Mucosa of gallbladder (tissue), 1 donor: ENCODE measurements around the gene C18orf63. TPM values are rescaled to one million over a fixed set of nuclear protein-coding genes. Genes with fewer than 3 reads are reported as not detected.

Experiments
- DNase-seq: peaks from one replicate; pipeline ENCODE4 v3.0.0-alpha.2; 2020; ENCODE audit warnings: low spot score
- total RNA-seq: library from RNA; stranded (reverse); gene quantifications from one replicate; pipeline ENCODE4 v1.2.1, GENCODE V29; 2021
- donor health status: DM: no; HTN: no; CAD: no.

Gene C18orf63
- total RNA-seq, 1 donor from 2014 or later = not detected

GRCh38 chr18:74376523-74376922, 60.9 kb downstream of the C18orf63 start:
- no peak for DNase-seq

- no peak for DNase-seq
Measured at GRCh38 chr18:74377776-74378175, 62.1 kb downstream of the C18orf63 start.

DNA sequence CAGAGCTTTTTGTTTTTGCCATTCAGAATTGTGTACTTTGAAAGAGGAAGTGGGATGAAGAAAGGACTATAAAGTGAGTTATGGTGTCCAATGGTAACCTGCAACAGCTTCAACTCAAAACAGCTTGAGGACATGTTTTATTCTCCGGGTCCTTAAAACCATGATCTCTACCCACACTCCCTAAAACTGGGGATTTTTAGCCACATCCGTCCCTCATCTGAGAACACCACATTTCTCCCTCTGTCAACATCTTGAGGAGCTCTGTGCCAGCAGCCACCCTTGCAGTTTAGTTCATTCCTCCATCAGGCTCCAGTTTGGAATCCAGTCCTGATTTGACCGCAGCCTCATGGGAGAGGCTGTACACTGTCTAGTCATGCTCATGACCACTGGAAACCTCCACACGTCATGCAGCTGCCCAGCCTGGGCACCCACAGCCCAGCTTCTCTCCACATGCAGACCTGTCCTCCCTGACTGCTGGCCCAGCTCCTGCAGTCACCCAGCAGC, 62.6 kb downstream of the C18orf63 start:
- no peak for DNase-seq

DNA sequence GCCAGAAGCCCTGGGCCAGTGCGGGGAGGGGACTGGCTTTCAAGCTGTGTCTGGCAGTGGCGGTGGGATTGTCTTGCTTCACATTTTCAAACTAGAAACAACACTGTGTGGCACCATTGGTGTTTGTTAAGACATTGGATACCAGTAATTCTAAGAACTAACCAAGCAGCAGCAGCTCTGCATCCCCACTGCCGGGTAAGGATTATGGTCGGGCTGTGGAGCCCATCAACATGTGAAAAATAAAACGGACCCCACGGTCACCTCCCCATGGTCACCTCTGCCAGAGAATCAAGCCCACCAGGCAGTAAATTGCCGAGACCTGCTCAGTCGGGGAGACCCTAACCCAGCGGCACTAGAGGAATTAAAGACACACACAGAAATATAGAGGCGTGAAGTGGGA, 65.3 kb downstream of the C18orf63 start:
- DNase-seq = no peak

DNA sequence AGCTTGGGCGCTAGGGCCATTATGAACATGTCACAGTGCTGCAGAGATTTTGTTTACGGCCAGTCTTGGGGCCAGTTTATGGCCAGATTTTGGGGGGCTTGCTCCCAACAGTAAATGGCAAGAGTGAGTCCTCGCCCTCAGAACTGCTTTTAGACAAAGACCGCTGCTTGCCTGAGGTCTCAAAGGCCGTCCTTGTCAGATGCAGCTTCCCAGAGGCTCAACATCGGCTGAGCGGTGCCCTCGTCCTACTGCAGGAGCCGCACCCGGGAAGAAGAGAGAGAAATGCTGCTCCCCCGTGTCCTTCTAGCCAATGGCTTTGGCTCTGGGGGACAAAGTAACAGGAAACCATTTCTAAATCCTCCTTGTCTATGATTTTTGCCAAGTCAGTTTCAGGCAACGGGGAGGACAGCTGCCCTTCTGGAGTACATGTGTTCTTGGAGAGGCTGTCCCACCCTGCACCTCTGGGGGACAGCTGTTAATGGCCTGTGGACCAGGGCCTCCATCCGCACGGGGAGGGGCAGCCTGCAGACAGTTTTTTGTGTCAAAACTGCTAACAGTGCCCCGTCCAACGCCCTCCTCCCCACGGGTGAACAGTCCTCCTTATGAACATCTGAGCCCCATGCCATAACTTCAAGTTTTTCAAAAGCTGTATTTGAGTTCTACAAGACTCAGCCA, 66.1 kb downstream of the C18orf63 start:
- no peak for DNase-seq

DNA sequence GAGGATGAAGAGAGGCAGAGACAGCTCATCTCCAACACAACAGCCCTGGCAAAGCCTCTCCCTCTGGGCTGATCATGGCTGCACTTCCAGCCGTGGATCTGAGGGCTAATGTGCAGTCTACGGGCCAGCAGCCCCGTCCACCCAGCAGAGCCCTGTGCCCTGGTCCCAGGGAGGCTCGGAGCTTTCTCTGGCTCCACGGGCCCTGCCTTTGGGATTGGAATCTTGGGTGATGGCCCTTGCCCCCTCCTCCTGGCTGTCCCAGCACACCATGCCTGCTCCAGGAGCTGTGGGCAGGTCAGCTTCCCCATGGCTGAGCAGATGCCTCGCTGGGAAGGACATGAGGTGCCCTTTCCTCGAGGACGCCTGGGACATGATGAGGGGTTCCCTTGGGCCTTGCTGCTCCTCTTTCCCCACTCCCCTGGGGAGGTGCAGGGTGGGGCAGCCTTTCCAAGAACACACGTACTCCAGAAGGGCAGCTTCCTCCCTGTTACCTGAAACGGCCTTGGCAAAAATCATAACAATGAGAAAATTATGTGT, 66.9 kb downstream of the C18orf63 start:
- no peak for DNase-seq

DNA sequence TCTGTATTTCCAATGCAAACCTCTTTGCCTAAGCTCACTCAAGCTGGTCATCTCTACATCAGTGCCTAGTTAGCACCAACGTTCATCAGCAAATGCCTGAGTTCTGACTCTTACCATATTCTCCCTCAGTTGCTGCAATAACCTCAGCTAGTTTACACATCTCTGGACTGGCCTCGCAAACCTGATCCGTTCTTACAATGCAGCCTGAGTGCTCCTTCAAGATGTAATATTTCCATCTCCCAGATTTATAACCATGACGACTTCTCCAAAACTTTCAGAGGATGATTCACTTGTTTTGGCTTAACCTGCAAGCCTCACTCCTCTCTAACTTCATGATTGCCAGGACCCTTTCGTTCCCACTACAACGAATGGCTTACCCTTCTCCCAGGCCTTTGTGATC, 71.7 kb downstream of the C18orf63 start:
- no peak for DNase-seq

DNA sequence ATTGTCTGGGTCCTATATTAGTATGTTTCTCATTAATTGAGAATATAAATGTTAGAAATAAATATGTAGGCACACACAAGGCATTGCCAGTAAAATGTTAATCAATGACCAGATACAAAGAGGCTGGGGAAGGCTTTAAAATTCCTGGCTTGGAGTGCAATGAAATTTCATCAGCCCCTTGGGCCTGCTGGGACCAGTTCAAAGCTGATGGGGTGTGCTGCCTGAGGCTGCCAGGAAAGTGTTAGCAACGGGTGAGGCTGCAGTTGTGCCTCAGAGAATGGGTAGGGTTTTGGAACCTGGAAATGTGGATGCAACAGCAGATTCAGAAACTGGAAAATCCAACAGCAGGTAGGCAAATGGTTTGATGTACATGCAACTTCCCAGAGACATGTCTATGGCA, 72.6 kb downstream of the C18orf63 start:
- no peak for DNase-seq

DNA sequence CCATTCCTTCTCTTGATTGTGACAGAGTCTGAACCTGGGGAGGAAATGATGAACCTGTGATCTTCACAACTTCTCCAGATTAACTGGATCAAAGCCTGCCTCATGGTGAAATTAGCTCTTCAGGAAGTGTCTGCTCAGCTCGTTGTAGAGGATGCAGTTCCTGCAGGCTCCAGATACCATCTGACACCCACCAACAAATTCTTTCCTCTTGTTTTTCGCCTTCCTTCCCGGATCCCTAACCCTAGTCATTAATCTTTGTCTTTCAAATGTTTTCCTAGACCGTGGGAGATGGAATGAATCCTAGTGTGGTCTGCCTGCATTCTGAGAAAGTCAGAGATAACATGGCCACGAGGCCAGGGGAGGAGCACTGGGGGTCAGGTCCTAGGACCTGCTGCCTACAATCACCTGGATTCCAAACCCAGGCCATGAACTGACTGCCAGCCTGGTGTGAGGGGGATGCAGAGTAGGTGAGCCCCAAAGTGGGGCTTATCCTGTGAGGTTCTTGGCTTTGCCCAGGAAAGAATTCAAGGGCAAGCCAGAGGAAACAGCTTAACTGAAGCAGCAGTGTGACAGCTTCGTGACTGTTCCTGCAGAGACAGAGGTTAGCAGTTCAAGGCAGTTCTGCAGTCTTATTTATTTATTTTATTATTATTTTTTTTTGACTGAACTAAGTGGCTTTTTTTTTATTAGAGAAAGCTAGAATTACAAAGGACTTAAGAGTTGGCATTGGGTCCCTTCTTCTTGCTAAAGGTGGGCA, 73.7 kb downstream of the C18orf63 start:
- DNase-seq = no peak

GRCh38 chr18:74389991-74390390, 74.4 kb downstream of the C18orf63 start:
- no peak for DNase-seq

GRCh38 chr18:74390900-74391299, 75.3 kb downstream of the C18orf63 start:
- DNase-seq = no peak

- DNase-seq = no peak
Measured at GRCh38 chr18:74392323-74392722, 76.7 kb downstream of the C18orf63 start.

DNA sequence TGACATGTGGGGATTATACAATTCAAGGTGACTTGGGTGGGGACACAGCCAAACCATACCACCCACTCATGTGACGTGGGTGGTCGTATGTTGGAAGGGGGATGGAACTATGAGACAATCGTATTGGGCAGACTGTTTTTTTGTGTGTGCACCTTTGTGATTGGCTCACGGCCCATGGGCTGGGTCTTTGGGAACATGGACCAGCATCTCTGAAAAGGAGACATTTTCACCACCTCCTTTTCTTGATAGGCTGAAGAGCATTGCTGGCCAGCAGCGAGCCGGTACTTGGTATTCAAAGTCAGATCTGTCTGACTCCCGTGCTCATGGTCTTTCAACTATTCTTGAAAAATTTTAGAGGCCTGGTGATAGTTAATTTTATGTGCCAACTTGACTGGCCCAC, 79.4 kb downstream of the C18orf63 start:
- no peak for DNase-seq

DNA sequence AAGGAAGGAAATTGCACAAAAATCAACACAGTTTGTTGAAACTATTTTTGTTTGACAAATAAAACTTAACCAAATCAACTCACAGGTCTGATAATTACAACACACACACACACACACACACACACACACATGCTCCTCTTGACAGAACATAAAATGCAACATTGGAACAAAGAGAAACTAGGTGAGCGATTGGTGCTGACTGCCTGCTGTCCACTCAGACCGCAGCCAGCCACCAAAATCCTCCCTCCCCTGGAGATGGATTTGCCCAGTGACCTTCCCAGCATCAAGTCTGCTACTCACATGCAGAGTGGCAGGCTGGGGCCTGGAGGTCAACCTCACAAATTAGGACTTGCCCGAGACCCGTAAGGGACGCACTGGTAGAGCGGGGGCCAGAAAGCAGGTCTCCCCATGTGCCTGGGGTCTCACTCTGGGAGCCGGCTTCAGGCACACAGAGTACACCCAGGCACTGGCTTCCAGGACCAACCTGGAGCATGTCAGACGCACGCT, 80.1 kb downstream of the C18orf63 start:
- no peak for DNase-seq

GRCh38 chr18:74396171-74397169, 80.8 kb downstream of the C18orf63 start:
- DNase-seq = no peak

DNA sequence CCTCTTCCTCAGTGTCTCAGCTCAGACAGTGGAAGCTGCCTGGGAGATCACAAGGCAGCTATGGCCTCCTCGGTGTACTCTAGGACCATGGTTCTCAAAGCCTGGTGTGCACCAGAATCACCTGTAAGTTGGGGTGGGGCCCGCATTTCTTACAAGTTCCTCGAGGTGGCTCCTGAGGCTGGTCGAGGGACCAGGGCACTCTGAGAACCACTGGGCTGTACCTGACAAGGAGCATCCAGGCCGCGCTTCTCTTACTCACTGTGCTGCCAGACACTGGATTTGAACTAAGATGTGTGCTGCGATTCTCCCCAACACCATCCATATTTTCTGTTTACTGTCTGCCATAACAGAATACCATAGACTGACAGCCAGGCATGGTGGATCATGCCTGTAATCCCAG, 81.9 kb downstream of the C18orf63 start:
- DNase-seq = no peak

GRCh38 chr18:74399091-74399887, 83.7 kb downstream of the C18orf63 start:
- no peak for DNase-seq

- no peak for DNase-seq
Measured at GRCh38 chr18:74400813-74401212, 85.2 kb downstream of the C18orf63 start.

- DNase-seq = no peak
Measured at GRCh38 chr18:74402806-74403433, 87.3 kb downstream of the C18orf63 start.

- DNase-seq = no peak
Measured at GRCh38 chr18:74407888-74408287, 92.2 kb downstream of the C18orf63 start.
